ENCODE data around the gene PDZD4. TPM values are rescaled to one million over a fixed set of nuclear protein-coding genes. Genes with fewer than 3 reads are reported as not detected.

The PDZD4 gene
- total and polyA plus RNA-seq, 9 of the 15 experiments (the other 6 are each of a cell fraction or from before 2014, with no cell fraction given) = 0.05 to 0.38 (median 0.07) TPM; not detected in 5

DNA sequence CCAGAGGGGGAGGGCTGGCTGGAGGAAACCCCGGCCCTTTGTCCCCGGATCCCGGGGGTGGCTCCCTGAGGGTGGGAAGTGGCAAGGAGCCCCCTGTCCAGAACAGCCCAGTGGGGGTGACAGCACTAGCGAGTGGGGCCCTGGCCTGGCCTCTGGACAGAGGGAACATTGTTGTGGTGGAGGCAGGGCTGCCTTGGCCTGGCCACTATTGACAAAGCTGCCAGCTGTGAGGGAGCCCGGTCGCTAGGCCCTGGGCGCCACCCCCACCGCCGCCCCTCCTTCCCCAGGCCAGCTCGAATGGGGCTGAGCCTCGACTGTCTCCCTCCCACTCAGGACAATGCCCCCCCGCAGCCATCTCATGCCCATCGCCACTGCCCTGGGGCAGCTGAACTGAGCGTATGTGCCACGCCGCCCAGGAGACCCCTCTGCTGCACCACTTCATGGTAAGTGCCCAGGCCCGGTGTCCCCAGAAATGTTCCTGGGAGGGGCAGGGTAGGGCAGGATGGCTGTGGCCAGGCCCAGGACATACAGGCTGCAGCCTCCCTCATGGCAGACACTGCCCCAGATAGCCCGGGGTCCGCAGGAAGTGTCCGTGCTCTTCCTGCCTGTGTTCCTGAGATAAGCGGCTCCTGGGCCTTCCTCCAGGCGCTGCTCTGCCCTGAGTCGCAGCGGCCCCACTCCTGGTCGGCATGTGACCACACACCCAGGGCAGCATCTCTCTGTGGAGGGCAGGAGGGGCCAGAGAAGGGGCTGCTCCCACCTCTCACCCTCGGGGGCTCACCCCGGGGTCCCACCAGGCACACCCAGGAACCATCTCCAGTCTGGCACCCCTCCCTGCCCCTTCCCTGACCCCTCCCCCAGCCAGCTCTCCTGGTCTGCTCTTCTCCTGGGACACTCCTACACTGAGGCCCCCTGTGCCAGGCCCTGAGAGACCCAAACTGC lies 64.9 kb downstream of the PDZD4 start (continued):
- TF ChIP-seq CHD7 (IDR thresholded peaks at IDR 0.05; ENCODE audit: low read depth, low read length) (no peak), PYGO2 (tag; IDR thresholded peaks at IDR 0.05) (no peak), ZKSCAN3 (CRISPR knock-in tag; IDR thresholded peaks at IDR 0.05) (no peak), PREB (CRISPR knock-in tag; IDR thresholded peaks at IDR 0.05) (no peak), ZNF253 (CRISPR knock-in tag; conservative IDR thresholded peaks at IDR 0.05) (no peak), CBX3 (IDR thresholded peaks at IDR 0.05; ENCODE audit: borderline replicate concordance in 1 of 2, low read length in 2 of 2) (peak in 1 of 2 experiments; percentile 63; a peak in 1 of 3 replicates), ETS1 (conservative IDR thresholded peaks at IDR 0.05; ENCODE audit: control insufficient read depth, low read depth, low read length) (peak; percentile 81), OTX1 (CRISPR knock-in tag; IDR thresholded peaks at IDR 0.05) (no peak), EGR1 (conservative IDR thresholded peaks at IDR 0.05) (no peak; the same call in 1 of the 2 replicates), GABPB2 (CRISPR knock-in tag; conservative IDR thresholded peaks at IDR 0.05) (no peak), KDM2B (CRISPR knock-in tag; IDR thresholded peaks at IDR 0.05) (no peak), TCF7 (IDR thresholded peaks at IDR 0.05; ENCODE audit: borderline replicate concordance) (no peak)
- TF ChIP-seq, protein P1, sequence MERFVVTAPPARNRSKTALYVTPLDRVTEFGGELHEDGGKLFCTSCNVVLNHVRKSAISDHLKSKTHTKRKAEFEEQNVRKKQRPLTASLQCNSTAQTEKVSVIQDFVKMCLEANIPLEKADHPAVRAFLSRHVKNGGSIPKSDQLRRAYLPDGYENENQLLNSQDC (CRISPR knock-in tag; IDR thresholded peaks at IDR 0.05) = no peak

All from K562 (cell line).